GM23248 (cell line): ENCODE data around the gene GAB4. TPM values are rescaled to one million over a fixed set of nuclear protein-coding genes. Genes with fewer than 3 reads are reported as not detected.

ENCODE experiments used
- DNase-seq: peaks from one replicate; pipeline ENCODE4 v3.0.0-alpha.2; 2015
- H2AFZ ChIP-seq: fragments of 200-600 bp; sonication (generic); 2 replicates; pipeline ENCODE4 v1.6.1; 2016; ENCODE audit warnings: antibody characterized with exemption
- H3F3A ChIP-seq: fragments of 200-600 bp; sonication (generic); 2 replicates; pipeline ENCODE4 v1.6.1; 2016; ENCODE audit warnings: mild to moderate bottlenecking, antibody characterized with exemption, mixed run types; ENCODE audit not compliant: insufficient read depth
- H3K27ac ChIP-seq: fragments of 200-600 bp; sonication (generic); 2 replicates; pipeline ENCODE4 v1.5.1; 2016; ENCODE audit warnings: mild to moderate bottlenecking
- H3K27me3 ChIP-seq: fragments of 200-600 bp; sonication (generic); replicated peaks from 2 replicates; pipeline ENCODE4 v1.6.1; 2016; ENCODE audit warnings: mild to moderate bottlenecking; ENCODE audit not compliant: insufficient read depth
- H3K36me3 ChIP-seq: fragments of 200-600 bp; sonication (generic); 2 replicates; pipeline ENCODE4 v1.6.1; 2016; ENCODE audit warnings: low read depth, mild to moderate bottlenecking
- H3K4me1 ChIP-seq: fragments of 200-600 bp; sonication (generic); 2 replicates; pipeline ENCODE4 v1.6.1; 2016; ENCODE audit warnings: mild to moderate bottlenecking; ENCODE audit not compliant: insufficient read depth
- H3K4me2 ChIP-seq: fragments of 200-600 bp; sonication (generic); one replicate; pipeline ENCODE4 v1.6.1; 2016; ENCODE audit warnings: mild to moderate bottlenecking; ENCODE audit not compliant: unreplicated experiment
- H3K4me3 ChIP-seq: fragments of 200-600 bp; sonication (generic); 2 replicates; pipeline ENCODE4 v1.5.1; 2016; ENCODE audit warnings: mild to moderate bottlenecking
- H3K79me2 ChIP-seq: fragments of 200-600 bp; sonication (generic); 2 replicates; pipeline ENCODE4 v1.6.1; 2016; ENCODE audit warnings: mild to moderate bottlenecking; ENCODE audit not compliant: insufficient read depth
- H3K9ac ChIP-seq: fragments of 200-600 bp; sonication (generic); 2 replicates; pipeline ENCODE4 v1.6.1; 2016; ENCODE audit warnings: mild to moderate bottlenecking
- H3K9me2 ChIP-seq: fragments of 200-600 bp; sonication (generic); 2 replicates; pipeline ENCODE4 v1.6.1; 2016; ENCODE audit warnings: mixed run types, mild to moderate bottlenecking, moderate library complexity; ENCODE audit not compliant: insufficient read depth
- H3K9me3 ChIP-seq: fragments of 200-600 bp; sonication (generic); one replicate; pipeline ENCODE4 v1.6.1; 2017; ENCODE audit warnings: low read depth
- H4K20me1 ChIP-seq: fragments of 200-600 bp; sonication (generic); 2 replicates; pipeline ENCODE4 v1.6.0; 2016; ENCODE audit not compliant: insufficient read depth
- EZH2 ChIP-seq: fragments of 200-600 bp; sonication (generic); IDR thresholded peaks from 2 replicates; pipeline ENCODE4 v1.6.1; 2018; ENCODE audit warnings: antibody characterized with exemption, mild to moderate bottlenecking; ENCODE audit not compliant: insufficient read depth, poor library complexity, severe bottlenecking
- EZH2phosphoT487 ChIP-seq: fragments of 200-600 bp; sonication (generic); IDR thresholded peaks from 2 replicates; pipeline ENCODE4 v1.6.1; 2018; ENCODE audit warnings: antibody characterized with exemption, moderate library complexity, mild to moderate bottlenecking, low read depth; ENCODE audit not compliant: insufficient read depth
- WGBS, 2 experiments: methylation state at CpG; one replicate each; pipeline ENCODE4 v1.1.6; 2015 to 2017; ENCODE audit warnings: low lambda C conversion rate in 2 of 2, low coverage in 1 of 2; ENCODE audit errors: missing lambda C conversion rate in 2 of 2; 5-methylcytosine and 5-hydroxymethylcytosine counted together
- in situ Hi-C: fragments of 300-500 bp; cut with MboI; formaldehyde crosslinking; loops from 2 replicates; pipeline ENCODE4 v1.15.0; 2020
- polyA plus RNA-seq: library from polyadenylated mRNA; unstranded; fragments of >200 nt; fragmentation: Nextera tagmentation; extraction: Ambion mirVana; gene quantifications from 2 replicates; pipeline ENCODE4 v1.2.1, GENCODE V29; 2016
- total RNA-seq: library from RNA; depleted of rRNA; stranded (reverse); fragments of >200 nt; shearing (Covaris generic); gene quantifications from 2 replicates; pipeline ENCODE4 v1.2.3, GENCODE V29; 2014

GAB4 gene
- total and polyA plus RNA-seq, 2 experiments from 2014 or later = not detected

- Histone ChIP-seq H3K4me2 (no peak overlapping the region), H3K27ac (no peak overlapping the region), H3K36me3 (no peaks in the 10 kb centered on the region), H3K27me3 (no peaks in the 10 kb centered on the region), H3K9me3 (no peaks in the 10 kb centered on the region), H2AFZ (no peak overlapping the region), H3K4me3 (no peak overlapping the region), H3K9ac (no peak overlapping the region), H3K9me2 (no peaks in the 10 kb centered on the region), H3F3A (no peaks in the 10 kb centered on the region), H4K20me1 (no peaks in the 10 kb centered on the region), H3K4me1 (no peaks in the 10 kb centered on the region), H3K79me2 (no peaks in the 10 kb centered on the region)
- WGBS, 2 experiments = 30 to 44% methylated on average over 14 of the region's 14 CpGs
- DNase-seq = no peak
- in situ Hi-C loops = no loop called here
- TF ChIP-seq EZH2 = no peak
- TF ChIP-seq EZH2phosphoT487 = no peak
These were observed 46.4 kb downstream of the GAB4 start for GRCh38 chr22:16961477-16962186.

- TF ChIP-seq EZH2phosphoT487 (no peak), EZH2 (no peak)
- Histone ChIP-seq H3K9me2 (no peaks in the 10 kb centered on the region), H2AFZ (no peak overlapping the region), H3K4me3 (no peak overlapping the region), H3K9ac (no peak overlapping the region), H3K9me3 (no peaks in the 10 kb centered on the region), H3K79me2 (no peaks in the 10 kb centered on the region), H3K27ac (no peak overlapping the region), H4K20me1 (no peaks in the 10 kb centered on the region), H3K4me1 (no peaks in the 10 kb centered on the region), H3K27me3 (no peaks in the 10 kb centered on the region), H3F3A (no peaks in the 10 kb centered on the region), H3K36me3 (no peaks in the 10 kb centered on the region), H3K4me2 (no peak overlapping the region)
- 30 to 37% methylated on average over 4 of the region's 4 CpGs for WGBS, 2 experiments
- DNase-seq = no peak
- in situ Hi-C loops = no loop called here
These were observed 47.2 kb downstream of the GAB4 start for GRCh38 chr22:16960884-16961249.

GRCh38 chr22:16960220-16960883 lies 47.7 kb downstream of the GAB4 start:
- 20 to 22% methylated on average over 3 of the region's 3 CpGs for WGBS, 2 experiments
- H2AFZ ChIP-seq = no peak overlapping the region

GRCh38 chr22:16959345-16959930 lies 48.6 kb downstream of the GAB4 start:
- no peaks in the 10 kb centered on the region for H3K36me3 ChIP-seq
- H3K79me2 ChIP-seq = no peaks in the 10 kb centered on the region
- no peak overlapping the region for H3K4me3 ChIP-seq
- H3K9me2 ChIP-seq = no peaks in the 10 kb centered on the region
- H3K9ac ChIP-seq = no peak overlapping the region
- H3K4me1 ChIP-seq = no peaks in the 10 kb centered on the region
- in situ Hi-C loops = no loop called here
- DNase-seq = no peak
- no peaks in the 10 kb centered on the region for H3F3A ChIP-seq
- no peak overlapping the region for H3K27ac ChIP-seq
- TF ChIP-seq EZH2phosphoT487 (no peak), EZH2 (no peak)
- no peaks in the 10 kb centered on the region for H4K20me1 ChIP-seq
- H3K9me3 ChIP-seq = no peaks in the 10 kb centered on the region
- H3K27me3 ChIP-seq = no peaks in the 10 kb centered on the region
- 40 to 43% methylated on average over 10 of the region's 10 CpGs for WGBS, 2 experiments
- no peak overlapping the region for H3K4me2 ChIP-seq
- no peak overlapping the region for H2AFZ ChIP-seq

More at GRCh38 chr22:16960220-16960883, 47.7 kb downstream of the GAB4 start:
- no peak for TF ChIP-seq EZH2phosphoT487
- TF ChIP-seq EZH2 = no peak
- H3K9me2 ChIP-seq = no peaks in the 10 kb centered on the region
- no peaks in the 10 kb centered on the region for H3K27me3 ChIP-seq
- no peak overlapping the region for H3K9ac ChIP-seq
- no peaks in the 10 kb centered on the region for H3K36me3 ChIP-seq
- no peaks in the 10 kb centered on the region for H4K20me1 ChIP-seq
- H3K9me3 ChIP-seq = no peaks in the 10 kb centered on the region
- no peak overlapping the region for H3K4me3 ChIP-seq
- no peaks in the 10 kb centered on the region for H3F3A ChIP-seq
- in situ Hi-C loops = no loop called here
- H3K4me2 ChIP-seq = no peak overlapping the region
- no peak for DNase-seq
- no peak overlapping the region for H3K27ac ChIP-seq
- no peaks in the 10 kb centered on the region for H3K79me2 ChIP-seq
- no peaks in the 10 kb centered on the region for H3K4me1 ChIP-seq
